ENCODE results near the gene CALN1.
"Not testable (repeated sequence)": the region's sequence is repeated elsewhere in the genome, so short reads cannot be mapped to it uniquely, and the experiment has no call there.

Gene CALN1

DNA sequence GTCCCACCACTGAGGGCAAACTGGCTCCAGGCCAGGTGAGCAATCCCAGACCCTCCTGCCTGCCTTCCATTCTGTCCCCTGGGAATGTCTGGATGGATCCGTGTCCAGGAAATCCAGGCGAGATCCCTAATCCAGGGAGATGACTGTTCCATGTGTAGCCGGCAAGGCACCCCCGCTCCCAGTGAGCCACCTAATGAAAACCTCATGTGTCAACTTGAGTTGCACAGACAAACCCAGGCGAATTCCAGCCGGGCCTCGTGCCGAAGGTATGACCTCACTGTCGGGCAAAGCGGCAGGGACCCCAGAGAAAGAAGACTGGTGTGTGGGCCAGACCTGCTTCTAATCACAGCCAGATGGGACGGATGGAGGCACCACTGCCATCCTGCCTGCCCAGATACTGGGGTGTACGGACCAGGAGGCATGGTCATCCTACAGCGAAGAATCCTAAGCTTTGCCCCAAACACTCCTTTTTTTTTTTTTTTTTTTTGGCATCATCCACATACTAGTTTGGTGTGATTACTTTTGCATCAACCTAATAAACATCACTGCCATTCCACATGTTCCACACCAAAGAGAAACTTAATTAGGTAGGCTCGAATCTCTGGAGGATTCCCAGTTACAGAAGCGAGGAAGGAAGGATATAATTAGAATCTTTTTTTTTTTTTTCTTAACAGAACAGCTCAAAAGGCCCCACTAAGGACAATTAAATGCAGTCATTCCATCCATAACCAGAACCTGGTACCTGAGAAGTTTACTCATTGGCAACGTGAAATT, 313.1 kb downstream of the CALN1 start:
- no peak for DNase-seq (ENCODE audit: low read depth in 2 of 2)

DNA sequence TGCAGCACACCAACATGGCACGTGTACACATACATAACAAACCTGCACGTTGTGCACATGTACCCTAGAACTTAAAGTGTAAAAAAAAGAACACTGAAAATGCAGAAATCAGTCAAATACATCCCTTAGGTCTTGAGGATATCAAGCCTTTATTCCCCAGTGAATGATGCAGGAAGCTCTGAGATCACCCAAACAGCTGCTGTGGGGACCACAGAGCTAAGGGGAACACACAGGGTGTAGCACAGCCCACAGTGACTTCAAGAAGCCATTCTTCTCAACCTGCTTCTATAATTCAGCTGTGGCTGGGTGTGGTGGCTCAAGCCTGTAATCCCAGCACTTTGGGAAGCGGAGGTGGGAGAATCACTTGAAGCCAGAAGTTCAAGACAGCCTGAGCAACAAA, 314.9 kb downstream of the CALN1 start:
- DNase-seq (ENCODE audit: low read depth in 2 of 2) = no peak

DNA sequence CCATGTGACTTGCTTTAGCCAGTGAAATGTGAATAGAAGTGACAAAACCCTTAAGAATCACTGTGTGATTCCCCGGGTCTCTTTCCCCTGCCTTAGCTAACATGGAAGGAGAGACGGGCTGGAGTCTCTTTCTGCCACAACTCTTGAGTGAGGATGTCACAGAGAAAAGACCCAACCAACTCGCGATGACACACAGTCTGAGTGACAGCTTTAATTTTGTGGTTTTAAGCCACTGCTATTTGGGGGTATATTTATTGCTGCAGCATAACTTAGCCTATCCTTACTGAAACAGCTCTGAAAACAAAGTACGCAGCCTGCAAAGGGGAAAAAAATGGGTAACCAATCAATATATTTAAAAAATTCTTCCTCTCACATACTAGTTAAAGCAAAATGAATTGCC, 319.4 kb downstream of the CALN1 start:
- DNase-seq (ENCODE audit: low read depth in 2 of 2) = no peak

DNA sequence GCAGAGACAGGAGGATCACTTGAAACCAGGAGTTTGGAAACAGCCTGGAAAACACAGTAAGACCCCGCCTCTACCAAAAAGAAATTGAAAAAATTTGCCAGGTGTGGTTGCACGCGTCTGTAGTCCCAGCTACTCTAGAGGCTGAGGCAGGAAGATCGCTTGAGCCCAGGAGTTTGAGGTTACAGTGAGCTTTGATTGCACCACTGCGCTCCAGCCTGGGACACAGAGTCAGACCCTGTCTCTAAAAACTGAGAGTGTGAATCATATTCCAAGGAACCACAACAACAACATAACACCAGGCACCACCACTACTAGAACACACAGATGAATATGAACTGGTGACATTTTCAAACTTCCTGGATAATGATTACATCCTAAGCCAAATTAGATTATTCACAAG, 324.2 kb downstream of the CALN1 start:
- DNase-seq (ENCODE audit: low read depth in 2 of 2) = no peak

DNA sequence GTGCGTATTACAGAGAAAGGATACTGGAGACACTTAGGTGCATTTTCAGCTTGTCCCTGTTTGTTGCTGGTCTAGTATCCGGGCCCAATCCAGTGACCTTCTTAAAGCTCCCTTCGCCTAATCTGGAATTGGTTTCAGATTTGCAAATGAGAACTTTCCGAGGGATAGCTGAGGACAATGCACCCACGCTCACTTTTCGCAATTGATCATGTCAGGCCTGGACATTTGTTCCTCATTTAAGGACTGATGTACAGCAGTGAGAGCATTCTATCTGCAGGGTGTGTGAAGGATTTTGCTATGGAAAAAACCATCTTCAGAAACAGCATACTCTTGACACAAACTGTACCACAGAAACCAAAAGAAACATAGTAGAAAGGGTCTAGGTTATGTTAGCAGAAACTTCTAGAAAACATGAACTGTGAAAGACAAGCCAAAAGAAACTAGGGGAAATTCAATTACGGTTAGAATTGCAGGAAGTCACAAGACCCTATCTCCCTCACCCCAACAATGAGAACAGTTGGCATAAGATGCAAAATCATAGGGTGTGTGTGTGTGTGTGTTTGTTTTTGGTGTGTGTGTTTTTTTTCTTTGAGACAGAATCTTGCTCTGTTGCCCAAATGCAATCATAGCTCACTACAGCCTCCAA, 331.1 kb downstream of the CALN1 start:
- DNase-seq (ENCODE audit: low read depth in 2 of 2) = no peak

DNA sequence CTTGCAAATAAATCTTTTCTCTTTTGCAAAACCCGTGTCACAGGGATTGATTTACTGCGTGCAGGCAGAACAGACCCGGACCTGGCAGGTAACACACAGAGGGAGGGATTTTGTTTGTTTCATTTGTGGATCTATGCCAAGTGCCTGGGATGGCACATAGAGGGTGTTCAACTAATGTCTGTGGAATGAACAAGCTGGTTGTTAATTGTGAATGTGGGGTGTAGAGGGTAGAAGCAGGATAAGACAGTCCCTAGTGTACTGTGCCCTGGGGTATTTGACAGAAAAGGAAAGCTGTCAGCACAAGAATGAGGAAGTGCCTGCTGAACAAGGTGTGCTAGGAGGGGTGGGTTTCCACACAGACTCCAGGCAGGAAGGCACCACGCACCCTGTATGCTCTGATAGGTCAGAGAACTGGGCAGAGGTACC, 331.8 kb downstream of the CALN1 start:
- DNase-seq (ENCODE audit: low read depth in 2 of 2) = no peak

DNA sequence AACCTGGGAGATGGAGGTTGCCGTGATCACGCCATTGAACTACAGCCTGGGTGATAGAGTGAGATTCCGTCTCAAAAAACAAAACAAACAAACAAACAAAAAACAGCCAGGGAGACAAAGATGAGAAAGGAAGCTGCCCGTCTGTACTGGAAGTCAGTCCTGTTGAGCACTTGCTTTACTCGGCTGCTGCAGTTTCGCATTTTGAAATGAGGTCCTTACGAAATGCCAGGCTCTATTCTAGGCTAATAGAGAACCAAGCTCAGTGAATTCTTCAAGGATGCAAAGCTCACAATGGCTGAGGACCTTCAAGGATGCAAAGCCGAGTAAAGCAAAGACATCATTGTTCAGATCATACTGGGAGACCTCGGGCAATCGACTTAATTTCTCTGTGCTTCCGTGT, 333.3 kb downstream of the CALN1 start:
- DNase-seq (ENCODE audit: low read depth in 2 of 2) = no peak

DNA sequence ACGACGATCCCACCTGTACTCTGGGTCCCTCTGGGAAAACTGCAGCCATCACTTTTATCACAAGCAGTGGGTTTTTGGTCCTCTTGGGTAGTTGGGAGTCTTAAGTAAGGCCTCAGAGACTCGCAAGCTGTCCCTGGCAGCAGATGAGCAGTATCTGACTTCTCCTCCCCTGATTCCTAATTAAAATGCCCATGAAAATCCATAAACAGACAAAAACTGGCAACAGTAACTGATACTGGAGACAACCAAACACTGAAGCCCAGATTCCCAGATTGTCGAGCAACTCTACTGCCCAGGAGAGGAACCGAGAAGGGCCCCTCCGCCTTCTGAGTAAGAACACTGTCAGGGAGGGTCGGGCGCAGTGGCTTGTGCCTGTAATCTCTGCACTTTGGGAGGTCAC, 333.8 kb downstream of the CALN1 start:
- DNase-seq (ENCODE audit: low read depth in 2 of 2) = no peak

DNA sequence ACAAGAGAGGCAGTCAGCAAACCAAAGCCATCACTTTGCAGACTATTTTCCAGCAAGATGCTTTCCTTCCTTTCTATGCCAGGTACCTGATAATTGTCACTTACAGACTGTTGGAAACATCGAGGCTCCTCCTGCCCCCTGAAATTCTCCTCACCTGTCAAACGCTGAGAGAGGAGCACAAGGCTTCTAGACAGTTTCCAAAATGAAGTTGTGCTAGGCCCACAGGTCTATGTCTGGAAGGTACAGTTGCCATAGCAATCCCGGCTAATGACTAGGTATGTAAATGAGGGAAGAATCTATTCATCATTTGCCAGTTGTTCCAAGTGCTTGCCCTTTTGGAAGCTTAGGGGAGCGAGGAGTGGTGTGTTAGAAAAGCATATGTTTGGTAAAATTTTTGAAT, 334.4 kb downstream of the CALN1 start:
- no peak for DNase-seq (ENCODE audit: low read depth in 2 of 2)

DNA sequence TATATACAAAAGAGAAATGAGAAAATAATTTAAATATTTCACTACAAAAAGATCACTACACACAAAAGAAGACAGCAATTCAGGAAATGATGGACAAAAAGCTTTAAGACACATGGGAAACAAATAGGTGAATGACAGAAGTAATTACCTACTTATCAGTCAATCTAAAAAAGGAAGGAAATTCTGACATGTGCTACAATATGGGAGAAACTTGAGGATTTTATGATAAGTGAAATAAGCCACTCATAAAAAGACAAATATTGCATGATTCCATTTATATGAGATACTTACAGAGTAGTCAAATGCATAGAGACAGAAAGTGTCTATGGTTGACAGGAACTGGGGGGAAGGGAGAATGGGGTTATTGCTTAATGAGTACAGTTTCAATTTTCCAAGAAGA, 339.2 kb downstream of the CALN1 start:
- DNase-seq (ENCODE audit: low read depth in 2 of 2) = no peak

DNA sequence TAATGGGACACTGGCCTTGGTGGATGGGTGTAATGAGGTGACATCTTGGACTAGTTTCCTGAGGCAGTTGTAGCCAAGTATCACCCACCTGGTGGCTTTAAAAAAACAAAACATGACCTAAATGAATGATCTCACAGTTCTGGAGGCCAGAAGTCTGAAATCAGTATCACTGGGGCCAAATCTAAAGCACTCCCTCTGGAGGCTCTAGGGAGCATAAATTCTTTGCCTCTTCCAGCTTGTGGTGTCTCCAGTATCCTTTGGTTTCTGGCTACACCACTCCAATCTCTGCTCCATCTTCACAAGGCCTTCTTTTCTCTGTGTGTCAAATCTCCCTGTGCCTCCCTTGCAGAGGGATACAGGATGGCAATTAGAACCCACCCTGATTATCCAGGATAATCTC, 342.9 kb downstream of the CALN1 start:
- no peak for DNase-seq (ENCODE audit: low read depth in 2 of 2)

DNA sequence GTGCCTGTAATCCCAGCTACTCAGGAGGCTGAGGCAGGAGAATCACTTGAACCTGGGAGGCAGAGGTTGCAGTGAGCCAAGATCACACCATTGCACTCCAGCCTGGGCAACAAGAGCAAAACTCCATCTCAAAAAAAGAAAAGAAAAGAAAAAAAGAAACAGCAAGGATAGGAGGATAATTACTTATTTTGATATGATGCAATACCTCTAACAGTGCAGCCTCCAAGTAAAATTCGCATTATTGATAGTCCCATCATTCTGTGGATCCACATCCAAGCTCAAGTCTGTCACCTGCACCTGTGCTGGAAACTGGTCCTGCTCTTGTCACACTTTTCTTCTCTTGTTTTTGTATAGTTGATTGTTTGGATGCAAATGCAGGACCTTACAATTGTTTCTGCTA, 346.4 kb downstream of the CALN1 start:
- DNase-seq (ENCODE audit: low read depth in 2 of 2) = not testable (repeated sequence)

DNA sequence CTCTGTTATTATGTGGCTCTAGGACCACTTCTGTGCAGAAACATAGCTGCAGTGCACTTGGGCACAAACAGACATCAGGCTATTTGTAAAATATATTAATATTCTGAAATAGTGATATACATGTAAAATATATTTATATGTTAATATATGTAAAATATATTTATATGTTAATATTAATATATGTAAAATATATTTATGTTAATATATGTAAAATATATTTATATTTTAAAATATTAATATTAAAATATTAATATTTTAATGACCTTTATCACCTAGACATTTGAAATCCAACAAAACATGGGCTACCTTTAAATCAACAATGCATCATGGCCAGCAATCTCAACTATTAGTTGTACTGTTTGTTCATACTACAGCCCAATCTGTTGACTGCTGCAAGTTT, 347.2 kb downstream of the CALN1 start:
- DNase-seq (ENCODE audit: low read depth in 2 of 2) = no peak

DNA sequence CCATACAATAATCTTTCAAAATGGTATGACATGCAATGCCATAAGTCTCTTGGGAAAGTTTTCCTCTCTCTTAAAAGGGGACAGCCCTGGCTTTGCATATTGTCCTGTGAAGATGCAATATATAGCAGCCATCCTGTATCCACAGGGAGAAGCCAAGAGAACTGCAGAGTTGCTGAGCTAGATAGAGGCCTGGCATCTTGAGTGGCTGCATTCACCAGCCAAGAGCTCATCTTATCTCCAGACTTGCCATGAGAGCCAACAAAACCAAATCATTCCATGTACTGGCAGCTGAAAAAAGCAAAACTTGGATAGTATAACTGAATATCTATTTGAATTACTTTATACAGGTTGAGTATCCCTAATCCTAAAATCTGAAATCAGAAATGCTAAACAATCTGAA, 348.8 kb downstream of the CALN1 start:
- DNase-seq (ENCODE audit: low read depth in 2 of 2) = no peak

DNA sequence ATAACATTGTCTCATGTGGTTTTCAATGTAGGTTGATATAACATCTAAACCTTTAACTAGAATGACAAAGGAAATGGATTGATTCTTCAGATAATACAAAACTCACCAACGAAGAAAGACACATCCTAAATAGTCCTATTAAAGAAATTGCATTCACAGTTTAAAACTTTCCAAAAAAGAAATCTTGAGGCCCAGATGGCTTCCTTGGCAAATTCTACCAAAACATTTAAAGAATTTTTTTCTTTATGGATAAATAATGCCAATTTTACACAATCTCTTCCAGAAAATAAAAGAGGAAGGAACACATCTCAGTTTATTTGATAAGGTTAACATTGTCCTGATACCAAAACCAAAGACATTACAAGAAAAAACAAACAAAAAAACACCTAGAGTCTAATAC, 349.5 kb downstream of the CALN1 start:
- DNase-seq (ENCODE audit: low read depth in 2 of 2) = no peak

DNA sequence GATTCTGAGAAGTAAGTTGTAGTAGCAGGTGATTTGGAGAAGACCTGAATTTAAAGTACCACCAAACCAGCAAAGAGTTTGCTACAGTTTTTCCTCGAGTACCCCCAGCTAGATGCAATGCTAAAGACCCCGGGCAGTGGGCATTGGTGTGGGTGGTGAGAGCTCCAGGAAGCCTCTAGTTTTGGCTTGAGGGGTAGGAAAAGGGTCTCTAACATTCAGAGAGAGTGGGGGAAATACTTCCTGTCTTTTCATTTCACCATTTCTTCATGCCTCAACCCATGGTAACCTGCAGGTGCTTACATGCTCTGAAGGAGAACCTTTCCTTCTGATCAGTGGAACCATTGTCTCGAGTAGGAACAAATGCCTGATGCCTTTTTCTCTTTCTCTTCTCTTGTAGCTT, 352.2 kb downstream of the CALN1 start:
- no peak for DNase-seq (ENCODE audit: low read depth in 2 of 2)

DNA sequence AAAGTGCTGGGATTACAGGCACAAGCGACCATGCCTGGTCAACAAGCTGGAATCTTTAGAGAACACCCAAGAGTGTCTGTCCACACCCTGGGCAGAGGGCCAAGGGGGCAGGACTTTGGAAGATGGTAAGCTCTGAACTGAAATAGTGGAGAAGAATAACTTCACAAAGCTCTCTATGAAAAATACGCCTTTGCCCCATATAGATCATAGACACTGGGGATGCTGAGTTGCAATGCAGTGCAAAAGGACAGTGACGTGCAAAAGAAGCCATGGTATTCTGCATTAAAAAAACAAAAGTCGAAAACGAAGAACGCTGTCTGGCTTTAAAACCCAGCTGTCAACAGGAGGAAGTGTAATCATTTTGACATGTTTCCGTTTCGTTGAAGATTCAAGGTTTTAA, 353.6 kb downstream of the CALN1 start:
- no peak for DNase-seq (ENCODE audit: low read depth in 2 of 2)

DNA sequence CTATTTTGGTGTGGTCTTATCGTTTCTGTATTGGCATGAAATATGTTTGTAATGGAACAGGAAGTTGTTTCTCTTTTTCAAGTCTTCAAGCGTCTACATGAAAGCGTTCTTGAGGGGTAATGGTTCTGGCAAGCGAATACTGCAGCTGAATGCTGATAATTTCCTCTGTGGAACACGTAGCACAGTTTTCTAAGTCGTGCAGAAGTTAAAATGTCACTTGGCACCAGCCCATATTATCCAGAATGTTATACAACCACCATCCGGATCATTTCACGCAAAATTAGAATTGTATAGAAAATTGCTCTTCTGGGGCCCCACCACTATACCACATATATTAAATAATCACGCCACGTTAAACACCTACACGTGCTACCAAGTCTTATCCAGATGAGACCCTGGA, 354.3 kb downstream of the CALN1 start:
- DNase-seq (ENCODE audit: low read depth in 2 of 2) = no peak

DNA sequence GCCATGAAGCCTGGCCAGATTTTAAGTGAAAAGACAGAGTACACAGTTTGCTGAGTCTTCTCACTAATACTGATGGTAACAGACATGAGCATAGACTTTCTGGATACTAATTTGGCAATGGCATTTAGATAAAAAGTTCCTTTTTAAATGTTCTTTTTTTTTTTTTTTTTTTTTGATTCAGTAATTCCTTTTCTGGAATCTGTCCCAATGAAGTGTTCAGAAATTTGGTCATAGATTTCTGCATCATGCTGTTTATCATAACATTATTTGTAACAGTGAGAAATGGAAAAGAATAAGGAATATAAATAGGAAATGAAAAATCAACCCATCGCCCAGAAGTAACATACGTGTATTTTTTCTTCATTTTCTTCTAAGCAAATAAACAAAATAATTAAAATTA, 354.9 kb downstream of the CALN1 start:
- no peak for DNase-seq (ENCODE audit: low read depth in 2 of 2)

DNA sequence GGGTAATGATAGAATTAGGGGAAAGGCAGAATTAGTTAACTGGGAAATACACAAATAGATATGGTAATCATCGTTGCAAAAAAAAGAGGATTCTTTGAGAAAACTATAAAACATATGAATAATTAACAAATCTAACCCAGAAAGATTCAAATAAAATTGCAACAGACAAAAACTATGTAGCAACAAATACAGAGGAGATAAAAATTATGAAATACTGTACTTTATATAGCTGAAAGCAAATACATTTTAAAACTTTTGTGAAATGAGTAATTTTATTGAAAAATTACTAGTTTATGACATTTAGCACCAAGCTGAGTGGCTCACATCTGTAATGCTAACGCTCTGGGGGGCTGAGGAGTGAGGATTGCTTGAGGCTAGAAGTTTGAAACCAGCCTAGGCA, 356.7 kb downstream of the CALN1 start:
- DNase-seq (ENCODE audit: low read depth in 2 of 2) = no peak

DNA sequence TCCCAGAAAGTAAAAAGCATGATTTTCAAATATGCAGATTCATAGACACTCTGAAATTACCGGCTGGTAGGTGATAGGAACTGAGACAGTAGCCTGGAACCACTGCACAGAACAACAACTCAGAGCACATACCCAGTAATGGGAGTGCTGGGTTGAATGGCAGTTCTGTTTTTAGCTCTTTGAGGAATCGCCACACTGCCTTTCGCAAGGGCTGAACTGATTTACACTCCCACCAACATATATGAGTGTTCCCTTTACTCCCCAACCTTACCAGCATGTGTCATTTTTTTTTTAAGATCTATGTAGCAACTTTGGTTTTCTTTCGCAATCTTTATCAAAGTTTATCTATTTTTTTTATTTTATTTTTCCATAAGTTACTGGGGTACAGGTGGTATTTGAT, 358.8 kb downstream of the CALN1 start:
- no peak for DNase-seq (ENCODE audit: low read depth in 2 of 2)

DNA sequence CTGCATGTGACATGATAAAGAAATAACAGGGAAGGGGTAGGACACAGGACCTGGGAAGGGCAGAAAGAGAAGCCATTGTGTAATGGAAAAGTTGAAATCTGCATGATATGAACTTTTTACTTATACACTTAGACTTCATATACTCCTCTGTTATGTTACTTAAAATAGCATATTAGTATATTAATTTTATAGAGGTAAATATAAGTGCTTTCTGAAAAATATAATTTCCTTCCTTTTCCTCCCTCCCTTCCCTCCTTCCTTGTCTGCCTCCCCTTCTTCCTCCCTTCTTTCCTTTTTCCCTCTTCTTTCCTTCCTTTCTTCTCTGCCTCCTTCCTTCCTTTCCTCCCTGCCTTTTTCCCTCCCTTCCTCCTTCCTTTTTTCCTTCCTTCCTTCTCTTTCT, 363.7 kb downstream of the CALN1 start:
- DNase-seq (ENCODE audit: low read depth in 2 of 2) = no peak

DNA sequence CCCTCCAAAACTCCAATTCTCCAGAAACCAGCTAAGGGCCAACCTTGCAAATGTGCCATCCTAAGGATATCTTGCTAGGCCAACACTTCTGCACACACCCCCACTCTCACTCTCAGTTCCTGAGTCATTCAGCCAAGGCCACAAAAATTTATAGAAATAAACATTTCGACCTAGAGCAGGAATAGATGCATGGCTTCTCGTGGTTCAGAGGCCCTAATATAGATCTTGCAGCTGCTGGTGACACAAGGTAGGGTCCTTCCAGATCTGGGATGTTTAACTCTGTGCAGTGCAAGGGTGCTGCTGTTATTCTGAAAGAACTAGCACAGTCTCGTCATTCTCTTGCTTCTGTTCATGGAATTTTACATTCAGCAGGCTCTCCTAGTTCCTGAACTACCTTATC, 369.3 kb downstream of the CALN1 start:
- DNase-seq (ENCODE audit: low read depth in 2 of 2) = no peak

DNA sequence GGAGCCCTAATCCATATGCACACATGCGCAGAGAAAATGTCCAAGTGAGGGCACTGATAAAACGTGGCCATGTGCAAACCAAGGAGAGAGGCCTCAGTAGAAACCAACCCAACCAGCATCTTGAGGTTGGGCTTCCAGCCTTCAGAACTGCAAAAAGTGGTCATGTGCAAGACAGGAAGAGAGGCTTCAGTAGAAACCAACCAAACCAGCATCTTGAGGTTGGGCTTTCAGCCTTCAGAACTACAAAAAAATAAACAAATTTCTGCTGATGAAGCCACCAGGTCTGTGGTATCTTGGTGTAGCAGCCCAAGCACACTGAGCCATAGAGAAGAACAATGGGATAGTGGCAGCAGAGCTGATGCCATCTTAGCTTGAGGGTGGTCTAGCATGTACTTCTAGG, 371.5 kb downstream of the CALN1 start:
- DNase-seq (ENCODE audit: low read depth in 2 of 2) = no peak
